HG02852 (cell line): ENCODE results near the gene PODXL2.
"Not testable (repeated sequence)": the region's sequence is repeated elsewhere in the genome, so short reads cannot be mapped to it uniquely, and the experiment has no call there.

ENCODE experiments used
- ATAC-seq: cut with Tn5 transposase; IDR thresholded peaks from one replicate; pipeline ENCODE4 v1.9.1; 2021; ENCODE audit warnings: mild to moderate bottlenecking, moderate library complexity; ENCODE audit not compliant: unreplicated experiment

The PODXL2 gene

DNA sequence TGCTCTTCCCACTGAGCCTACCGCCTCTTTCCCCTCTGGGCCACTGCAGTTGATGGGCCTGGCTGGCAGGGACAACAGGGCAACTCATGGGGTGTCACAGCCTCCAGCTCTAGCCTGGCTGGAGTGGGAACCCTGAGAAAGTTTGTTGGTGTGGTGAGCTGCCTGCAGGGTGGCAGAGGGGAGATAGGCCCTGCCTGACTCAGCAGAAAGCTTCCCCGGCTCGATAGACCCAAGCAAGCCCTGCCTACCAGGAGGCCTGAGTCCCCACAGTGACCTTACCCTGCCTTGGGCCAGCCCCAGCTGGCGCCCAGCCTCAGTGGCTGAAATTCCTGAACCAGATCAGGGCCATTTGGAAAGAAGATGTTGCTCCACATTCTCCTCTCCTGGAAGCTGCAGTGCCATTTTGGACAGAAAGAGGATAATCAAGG, 73.2 kb downstream of the PODXL2 start:
- no peak for ATAC-seq

GRCh38 chr3:127704840-127705239, 75.9 kb downstream of the PODXL2 start:
- not testable (repeated sequence) for ATAC-seq

- ATAC-seq, result no peak
Measured at GRCh38 chr3:127706312-127706711, 77.3 kb downstream of the PODXL2 start.

- no peak for ATAC-seq
Measured at GRCh38 chr3:127706785-127707351, 77.9 kb downstream of the PODXL2 start.

DNA sequence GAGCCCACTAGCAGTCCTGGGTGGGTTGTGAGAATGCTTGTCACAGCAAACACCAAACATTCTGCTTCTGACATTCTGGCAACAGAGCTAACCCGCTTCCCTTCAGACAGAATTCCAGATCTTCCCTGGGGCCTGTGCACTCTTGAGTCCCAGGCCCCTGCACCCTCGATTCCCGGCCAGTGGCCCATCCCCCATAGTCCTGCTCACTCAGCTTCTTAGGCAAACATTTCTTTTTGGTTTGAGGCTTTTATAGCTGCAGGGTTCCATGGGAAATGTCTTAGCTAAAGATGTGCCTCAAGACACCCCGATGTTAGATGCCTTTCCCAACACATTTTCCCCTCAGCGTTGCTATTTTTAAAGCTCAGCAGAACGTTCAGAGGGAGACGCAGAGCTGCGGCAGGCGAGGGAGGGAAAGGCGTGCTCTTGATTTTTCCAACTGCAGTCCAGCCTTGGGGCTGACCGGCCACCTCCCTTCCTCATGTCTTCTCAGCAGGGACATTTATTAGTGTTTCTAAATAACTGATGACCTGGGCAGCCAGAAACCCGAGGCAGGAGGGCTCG, 78.9 kb downstream of the PODXL2 start:
- no peak for ATAC-seq

GRCh38 chr3:127708837-127709236, 79.9 kb downstream of the PODXL2 start:
- no peak for ATAC-seq

- no peak for ATAC-seq
Measured at GRCh38 chr3:127709320-127710060, 80.5 kb downstream of the PODXL2 start.

GRCh38 chr3:127710155-127710941, 81.4 kb downstream of the PODXL2 start:
- no peak for ATAC-seq

DNA sequence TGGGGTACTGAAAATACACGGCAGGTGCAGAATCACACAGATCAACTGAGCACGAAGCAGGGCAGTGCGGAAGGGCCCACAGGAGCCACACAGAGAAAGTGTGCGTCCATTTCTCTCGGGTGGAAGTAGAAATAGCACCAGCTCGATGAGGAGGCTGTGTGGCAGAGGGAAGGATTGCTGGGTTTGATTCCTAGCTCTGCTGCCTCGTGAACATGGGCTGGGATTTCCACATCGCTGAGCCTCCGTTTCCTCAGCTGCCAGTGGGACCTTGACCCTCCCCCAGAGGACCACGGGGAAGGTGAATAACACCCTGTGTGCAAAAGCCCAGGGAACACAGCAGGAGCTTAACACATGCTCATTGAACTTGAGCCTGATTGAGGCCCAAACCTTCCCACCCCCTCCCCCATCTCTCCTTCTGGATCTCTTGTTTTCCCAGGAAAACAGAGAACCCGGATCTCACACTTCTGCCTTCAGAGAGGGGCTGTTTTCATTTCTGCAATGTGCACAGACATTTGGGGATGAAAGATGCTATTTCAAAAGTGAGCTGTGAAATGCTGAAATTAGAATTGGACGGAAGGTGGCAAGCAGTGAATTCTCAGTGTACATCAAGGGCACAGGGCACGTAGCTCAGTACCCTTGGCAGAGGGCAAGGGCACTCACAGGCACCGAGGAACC, 82.2 kb downstream of the PODXL2 start:
- ATAC-seq, result no peak

DNA sequence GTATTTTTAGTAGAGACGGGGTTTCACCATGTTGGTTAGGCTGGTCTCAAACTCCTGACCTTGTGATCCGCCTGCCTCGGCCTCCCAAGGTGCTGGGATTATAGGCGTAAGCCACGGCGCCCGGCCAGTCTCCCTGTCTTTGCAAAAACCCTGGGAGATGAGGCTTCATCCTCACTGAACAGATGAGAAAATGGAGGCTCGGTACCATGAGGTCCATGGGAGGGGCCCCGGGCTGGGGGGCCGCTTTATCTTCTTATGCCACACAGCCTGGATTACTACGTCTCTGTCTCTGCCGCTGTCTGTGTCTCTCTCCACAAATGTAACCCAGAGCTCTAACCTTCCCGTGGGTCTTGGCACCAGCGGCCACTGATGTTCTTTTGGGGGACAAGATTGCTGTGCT, 82.9 kb downstream of the PODXL2 start:
- ATAC-seq, result no peak

DNA sequence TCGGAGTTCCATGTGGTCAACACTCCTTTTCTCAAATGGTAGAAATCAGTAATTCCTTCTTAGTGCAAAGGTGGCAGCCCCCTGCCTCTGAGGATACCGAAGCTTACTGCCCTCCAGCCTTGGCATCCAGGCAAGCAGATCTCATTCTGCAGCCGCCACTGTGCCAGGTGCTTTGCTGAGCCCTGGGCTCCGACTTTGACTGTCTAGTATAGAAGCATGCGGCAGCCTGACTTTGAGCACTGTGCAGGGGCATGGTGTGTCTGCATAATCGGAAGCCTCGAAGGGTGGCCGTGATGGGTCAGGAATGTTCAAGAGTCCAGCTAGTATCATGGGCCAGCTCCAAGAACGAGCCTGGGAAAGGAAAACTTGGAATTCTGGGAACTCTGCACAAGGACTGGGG, 83.5 kb downstream of the PODXL2 start:
- ATAC-seq, result no peak

GRCh38 chr3:127712881-127713771, 84.1 kb downstream of the PODXL2 start:
- no peak for ATAC-seq

GRCh38 chr3:127714125-127714571, 85.2 kb downstream of the PODXL2 start:
- ATAC-seq, result no peak

GRCh38 chr3:127714866-127715265, 85.9 kb downstream of the PODXL2 start:
- no peak for ATAC-seq

GRCh38 chr3:127715532-127715931, 86.5 kb downstream of the PODXL2 start:
- no peak for ATAC-seq

- ATAC-seq, result no peak
Measured at GRCh38 chr3:127716384-127716783, 87.4 kb downstream of the PODXL2 start.

GRCh38 chr3:127717357-127718244, 88.6 kb downstream of the PODXL2 start:
- no peak for ATAC-seq

DNA sequence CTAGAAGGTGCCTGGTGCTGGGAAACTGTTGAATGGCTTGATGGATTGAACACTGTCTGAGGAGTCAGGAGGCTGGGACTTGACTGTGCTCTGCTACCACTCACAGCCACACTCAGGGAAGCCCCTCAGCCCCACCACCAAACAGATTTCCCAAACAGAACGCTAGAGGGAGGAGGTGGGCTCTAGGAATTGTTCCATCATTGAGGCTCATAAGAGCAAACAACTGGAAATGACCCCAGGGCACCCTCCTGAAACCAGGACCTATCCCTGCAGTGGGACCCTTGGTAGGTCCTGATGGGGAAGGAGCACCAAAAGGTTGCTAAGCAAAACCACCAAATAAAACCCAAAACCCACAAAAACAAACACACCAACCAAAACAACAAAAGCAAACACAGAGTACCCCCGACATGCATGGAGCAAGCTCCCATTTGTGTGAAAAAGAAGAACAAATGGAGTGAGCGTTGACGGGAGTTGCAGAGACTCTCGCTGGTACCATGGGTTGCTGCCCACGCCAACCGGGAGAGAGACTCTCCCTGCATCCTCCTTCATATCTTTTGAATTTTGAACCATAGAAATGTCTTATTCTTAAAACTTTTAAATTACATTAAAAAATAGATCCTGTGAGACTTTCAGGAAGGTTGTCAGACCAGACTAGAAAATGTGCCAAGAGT, 89.4 kb downstream of the PODXL2 start:
- no peak for ATAC-seq
